ENCODE measurements around the gene LPP.

The LPP gene

DNA sequence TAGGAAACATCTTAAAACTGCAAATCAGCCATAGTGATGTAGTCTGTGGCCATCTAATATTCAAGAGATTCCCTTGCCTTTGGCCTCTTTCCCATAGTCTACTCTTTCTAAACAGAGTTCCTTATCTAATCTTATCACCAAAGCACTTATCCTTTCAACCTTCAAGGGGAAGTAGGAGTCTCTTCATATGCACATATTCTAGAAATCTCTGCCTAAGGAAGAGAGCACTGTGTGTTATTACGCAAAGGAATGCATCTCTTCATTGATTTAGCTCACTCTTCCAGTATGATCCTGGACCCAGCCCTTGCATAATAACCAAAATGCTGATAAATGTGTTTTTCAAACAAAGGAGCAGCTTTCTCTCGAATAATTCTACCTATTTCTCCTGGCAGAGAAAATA, 764.1 kb downstream of the LPP start:
- no peak for DNase-seq (ENCODE audit: low read depth)

DNA sequence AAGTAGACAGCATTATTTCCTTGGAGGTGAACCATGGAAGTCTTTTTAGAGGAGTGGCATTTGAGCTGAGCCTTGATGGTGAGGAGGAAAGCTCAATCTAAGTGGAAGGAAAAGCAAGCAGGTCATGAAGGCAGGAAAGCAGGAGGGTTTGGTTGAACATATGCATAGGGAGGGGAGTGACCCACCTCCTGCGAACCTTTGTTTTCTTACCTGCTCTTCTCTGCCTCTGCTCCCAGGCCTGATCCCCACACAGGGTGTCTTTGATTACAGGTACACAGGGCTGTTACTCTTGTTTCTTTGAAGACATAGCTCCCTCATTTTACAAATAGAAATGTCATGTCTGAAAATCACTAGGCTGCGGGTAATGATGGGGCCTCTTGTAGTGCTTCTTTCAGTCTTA, 769.7 kb downstream of the LPP start:
- no peak for DNase-seq (ENCODE audit: low read depth)

DNA sequence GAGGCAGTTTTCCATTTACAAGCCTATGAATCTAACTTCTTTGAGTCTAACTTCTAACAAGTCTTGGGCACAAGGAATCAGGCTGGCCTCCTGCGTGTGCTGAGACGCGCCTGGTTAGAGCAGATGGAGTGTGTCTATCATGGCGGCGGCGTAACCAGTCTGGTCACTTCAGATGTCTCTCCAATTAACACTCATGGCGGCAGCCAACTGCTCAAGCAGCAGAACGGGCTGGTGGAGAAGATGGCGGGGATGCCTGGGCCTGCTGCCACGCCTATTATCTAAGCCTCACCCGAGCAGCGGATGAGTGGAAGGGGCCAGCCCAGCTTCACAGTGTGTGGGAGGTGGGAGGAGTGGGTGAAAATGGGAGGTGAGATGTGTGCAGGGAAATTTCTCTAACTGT, 771.4 kb downstream of the LPP start:
- no peak for DNase-seq (ENCODE audit: low read depth)

DNA sequence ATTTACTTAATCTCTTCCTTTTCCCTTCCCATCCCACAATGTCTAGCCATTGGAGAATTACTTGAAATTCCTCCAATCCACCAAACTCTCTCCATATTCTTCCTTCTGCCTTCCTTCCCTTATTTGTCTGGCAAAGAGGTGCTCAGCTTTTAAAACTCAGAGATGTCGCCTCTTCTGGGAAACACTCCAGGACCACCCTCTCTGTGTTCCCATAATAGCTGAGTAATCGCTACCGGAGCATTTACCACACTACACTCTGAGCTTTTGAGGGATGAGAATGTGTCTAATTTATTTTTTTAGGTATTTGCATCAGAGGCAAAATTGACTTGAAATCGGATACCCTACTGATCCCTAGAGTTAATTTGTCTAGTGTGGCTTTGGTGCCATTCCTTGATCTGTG, 772.2 kb downstream of the LPP start:
- DNase-seq (ENCODE audit: low read depth): no peak

DNA sequence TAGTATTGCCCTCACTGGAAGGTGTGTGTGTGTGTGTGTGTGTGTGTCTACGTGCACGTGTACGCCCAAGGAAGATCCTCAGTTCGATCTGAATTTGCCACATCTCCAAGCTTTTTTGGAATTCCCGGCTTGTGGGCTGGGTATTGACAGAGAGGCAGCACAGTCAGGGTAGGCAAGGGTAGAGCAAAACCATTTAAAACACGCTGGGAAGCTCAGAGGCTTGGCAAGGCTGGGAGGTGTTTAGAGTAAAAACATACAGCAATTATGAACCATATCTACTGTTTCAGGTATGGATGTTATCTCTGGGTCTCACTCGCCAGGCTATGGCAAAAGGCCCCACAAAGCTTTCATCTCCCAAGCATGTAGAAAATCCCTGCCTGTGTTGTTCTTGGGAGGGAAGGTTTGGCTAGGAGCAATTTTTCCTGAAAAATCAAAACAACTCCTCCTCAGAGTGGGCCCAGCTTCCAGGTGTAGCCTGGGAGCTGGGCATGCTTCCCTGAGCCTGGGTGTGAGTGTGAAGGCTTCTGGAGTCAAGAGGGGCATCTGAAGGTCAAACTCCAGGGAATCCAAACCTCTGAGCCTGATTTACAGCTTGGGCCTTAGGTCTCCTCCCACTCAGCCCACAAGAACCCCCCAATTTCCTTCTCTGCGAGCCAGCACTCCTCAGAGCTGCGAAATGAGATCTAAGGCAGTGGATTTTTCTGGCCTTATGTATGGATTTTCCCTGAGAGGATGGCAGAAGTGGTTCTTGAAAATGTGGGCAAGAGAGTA, 773.0 kb downstream of the LPP start:
- DNase-seq (ENCODE audit: low read depth): no peak

DNA sequence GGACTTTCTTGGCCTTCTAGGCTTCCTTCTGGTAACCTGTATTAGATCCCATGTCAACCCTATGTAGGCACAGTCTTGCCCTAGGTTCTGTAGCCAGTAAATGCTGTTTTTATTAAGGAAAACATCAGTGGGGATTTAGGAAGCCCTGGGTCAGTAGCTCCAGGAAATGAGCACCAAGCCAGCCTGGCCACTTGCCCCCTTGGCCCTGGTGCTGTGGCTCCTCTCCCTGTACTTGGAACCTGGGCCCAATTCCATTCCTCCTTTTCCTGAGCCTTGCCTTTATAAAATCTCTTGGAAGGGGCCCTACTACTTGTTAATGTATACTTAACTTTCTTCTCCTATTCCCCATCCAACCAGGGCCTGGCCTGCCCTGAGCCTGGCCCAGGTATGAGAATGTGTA, 774.0 kb downstream of the LPP start:
- no peak for DNase-seq (ENCODE audit: low read depth)

DNA sequence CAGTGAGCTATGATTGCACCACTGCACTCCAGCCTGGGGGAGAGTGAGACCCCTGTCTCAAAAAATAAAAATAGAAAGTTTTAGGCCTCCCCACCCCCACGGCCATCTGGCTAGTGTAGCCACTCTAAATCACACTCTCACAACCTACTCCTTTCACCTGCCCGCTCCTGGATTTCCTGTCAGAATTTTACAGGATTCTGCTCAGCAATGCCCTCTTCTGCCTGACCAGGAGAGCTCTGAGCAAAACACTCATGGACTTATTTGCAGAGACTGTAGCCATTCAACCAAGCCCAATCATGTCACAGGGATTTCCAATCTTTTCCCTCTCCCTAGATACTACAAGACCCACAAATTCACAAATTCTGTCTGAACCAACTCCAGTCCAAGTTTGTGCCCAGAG, 775.2 kb downstream of the LPP start:
- no peak for DNase-seq (ENCODE audit: low read depth)

DNA sequence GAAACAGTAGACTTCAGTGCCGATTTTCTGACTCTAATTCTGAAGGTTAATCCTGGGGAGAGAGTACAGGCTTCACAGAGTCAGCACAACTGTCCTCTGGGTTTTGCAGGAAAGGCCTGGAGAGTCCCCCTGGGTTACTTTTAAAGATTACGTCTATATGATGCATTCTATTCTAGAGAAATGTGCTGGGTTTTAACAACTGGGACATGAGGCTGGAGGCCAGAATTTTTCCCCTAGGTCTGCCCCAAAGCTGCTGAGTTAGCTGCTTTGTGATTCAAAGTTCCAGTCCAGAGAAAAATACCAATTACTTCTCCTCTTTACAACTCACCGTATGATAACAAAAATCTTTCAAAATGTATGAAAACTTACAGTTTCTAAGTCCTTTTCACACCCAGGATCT, 777.1 kb downstream of the LPP start:
- DNase-seq (ENCODE audit: low read depth): no peak

DNA sequence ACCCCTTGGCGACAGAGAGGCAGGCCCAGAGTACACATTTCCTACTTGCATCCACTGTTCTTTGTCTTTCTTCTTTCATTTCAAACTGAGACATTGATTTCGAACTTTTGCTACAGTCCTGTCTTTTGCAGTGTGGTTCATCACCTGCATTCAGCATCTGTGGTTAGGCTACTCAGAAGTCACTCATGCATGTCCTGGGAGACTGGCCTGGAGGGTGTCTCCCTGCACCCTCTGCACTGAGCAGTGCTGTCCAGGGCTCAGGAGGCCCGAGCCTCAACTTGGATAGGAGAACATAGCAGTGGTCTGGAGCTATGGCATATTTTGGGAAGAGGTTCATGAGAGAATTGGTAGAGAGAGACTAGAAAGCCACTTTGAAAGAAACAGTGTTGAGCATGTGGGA, 777.6 kb downstream of the LPP start:
- DNase-seq (ENCODE audit: low read depth): no peak

DNA sequence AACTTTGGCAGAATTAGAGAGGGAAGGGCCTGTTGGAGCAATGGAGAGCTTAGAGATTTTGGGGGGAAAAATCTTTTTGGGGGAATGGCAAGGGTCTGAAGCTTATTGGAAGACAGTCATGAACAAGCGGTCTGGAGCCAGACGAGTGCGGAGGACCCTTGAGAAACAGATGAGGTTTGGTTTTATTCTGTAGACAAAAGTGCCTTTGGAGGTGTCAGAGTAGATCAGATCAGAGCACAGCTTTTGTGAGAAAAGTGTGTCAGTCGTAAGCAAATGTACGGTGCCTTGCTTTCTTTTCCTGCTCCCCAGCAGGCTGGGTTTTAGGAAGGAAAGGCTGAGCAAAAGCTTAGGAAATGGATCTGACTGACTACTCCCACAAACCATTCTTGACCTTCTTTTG, 781.0 kb downstream of the LPP start:
- DNase-seq (ENCODE audit: low read depth): no peak

DNA sequence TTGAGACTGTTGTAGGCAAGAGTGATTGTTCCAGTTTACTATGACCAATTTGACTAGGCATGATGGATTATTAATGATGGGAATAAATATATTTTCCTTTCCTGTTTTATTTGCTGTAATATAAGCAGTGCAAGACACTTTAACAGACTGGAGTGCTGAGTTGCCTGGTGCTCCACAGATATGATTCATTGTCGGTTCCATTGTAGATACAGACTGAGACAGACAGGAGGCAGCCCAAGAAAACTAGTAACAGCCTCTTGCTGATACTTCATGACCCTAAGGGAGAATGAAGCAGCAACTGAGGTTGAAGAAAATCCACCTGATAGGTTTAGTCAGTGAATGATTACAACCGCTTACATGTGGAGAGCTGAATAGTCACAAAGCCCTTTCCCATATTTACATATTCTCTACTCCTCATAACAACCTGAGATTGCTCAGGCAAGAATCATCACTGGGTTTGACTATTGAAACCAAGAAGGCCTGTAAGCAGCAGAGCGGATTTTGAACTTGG, 782.7 kb downstream of the LPP start:
- DNase-seq (ENCODE audit: low read depth): no peak

DNA sequence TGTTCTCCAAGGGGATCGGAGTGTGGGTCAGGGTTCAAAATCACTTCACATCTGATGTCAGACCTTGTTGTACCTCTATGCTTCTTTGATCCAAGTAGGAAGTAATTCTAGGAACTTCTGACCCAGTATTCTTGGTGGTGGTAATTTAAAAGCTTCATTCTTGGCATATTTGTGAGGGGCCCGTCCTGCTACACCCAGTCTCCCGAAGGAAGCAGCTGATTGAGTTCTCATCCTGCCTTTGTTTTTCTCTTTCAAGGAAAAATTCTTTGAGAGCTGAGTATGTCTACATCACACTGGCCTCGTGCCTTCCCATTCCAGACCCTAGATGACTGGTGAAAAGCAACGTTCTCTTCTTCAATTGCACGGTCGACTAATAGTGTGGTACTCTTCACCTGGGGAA, 783.4 kb downstream of the LPP start:
- DNase-seq (ENCODE audit: low read depth): no peak

DNA sequence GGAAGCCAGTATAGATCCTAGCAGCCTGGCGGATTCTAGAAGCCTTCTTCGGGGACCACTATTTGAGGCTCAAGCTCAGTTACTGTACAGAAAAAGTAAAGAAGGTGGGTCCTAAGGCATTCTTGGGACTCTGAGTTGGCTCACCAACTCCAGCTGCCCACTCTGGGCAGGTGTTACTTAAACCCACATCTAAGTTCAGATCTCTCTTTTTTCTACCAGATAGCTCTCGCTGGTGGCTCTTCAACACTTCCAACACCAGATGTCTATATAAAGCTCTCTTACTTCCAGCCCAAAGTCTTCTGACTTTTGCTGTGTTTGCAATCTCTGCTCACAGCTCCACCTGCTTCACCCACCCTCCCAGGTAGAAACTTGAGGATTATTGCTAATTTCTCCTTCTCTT, 785.0 kb downstream of the LPP start:
- no peak for DNase-seq (ENCODE audit: low read depth)

DNA sequence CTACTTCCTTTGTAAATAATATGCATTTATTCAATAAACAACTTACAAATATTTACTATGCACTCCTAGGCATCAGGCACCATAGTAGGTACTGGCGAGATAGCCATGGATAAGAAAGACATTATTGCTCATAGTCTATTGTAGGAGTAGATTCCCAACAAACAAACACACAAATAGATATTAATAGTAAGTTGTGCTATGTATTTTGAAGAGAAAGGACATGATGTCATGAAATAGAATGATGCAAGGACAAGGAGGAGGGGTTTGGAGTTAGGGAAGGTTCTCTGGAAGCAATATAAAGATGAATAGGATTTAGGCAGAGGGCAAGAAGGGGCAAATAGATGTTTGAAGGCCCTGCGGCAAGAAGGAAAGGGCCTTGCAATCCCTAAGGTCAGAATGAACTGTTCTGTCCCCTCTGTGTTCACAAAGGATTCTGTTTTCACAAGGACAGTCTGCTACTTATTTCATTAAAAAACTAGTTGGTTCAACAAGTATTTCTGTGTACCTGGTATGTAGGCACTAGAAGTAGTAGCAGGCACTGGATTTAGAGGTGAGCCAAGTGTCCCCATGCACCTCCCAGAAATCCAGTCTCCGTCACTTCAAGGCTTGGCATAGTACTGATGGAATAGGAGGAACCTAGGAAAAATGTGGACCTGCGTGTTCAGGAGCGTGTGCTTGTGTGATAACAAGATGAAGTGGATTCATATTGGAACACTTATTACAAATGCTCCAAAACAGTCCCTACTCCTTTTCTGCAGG, 786.0 kb downstream of the LPP start:
- DNase-seq (ENCODE audit: low read depth): no peak

All from non-pigmented ciliary epithelial cell (primary cell).